LNCaP clone FGC (cell line): Measurements from ENCODE around the gene APOL4.
"Not testable (repeated sequence)": the region's sequence is repeated elsewhere in the genome, so short reads cannot be mapped to it uniquely, and the experiment has no call there.

ENCODE experiments used
- DNase-seq: peaks from one replicate; pipeline ENCODE4 v3.0.0-alpha.2; 2011; ENCODE audit warnings: low read depth
- H3K4me3 ChIP-seq: 2 replicates; pipeline ENCODE4 v1.5.1; 2011; ENCODE audit warnings: mild to moderate bottlenecking, low read depth, low read length, control low read depth
- TF ChIP-seq, protein P1 (sequence below): IDR thresholded peaks from 2 replicates; pipeline ENCODE4 v1.5.1; 2012; ENCODE audit warnings: mild to moderate bottlenecking; ENCODE audit not compliant: control insufficient read depth, insufficient read depth; ENCODE audit errors: extremely low read depth

APOL4 gene

DNA sequence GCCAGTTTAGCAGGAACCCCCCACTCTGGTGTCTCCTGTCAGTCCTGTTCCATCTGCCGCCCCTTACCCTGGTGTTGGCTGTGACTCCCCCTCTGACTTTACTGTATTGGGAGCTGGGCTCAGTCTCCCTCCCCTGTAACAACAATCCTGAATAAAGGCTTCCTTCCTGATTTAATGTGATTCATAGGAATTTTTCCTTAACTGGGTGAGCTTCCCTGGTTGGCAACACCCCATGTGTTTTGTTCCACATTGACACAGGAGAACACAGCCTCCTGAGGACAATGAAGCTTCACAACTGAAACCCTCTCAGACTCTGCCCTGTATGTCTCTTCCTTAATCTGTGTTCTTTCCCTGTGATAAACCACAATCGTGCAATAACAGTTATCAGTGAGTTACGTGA lies 8.4 kb downstream of the APOL4 start:
- TF ChIP-seq, protein P1, sequence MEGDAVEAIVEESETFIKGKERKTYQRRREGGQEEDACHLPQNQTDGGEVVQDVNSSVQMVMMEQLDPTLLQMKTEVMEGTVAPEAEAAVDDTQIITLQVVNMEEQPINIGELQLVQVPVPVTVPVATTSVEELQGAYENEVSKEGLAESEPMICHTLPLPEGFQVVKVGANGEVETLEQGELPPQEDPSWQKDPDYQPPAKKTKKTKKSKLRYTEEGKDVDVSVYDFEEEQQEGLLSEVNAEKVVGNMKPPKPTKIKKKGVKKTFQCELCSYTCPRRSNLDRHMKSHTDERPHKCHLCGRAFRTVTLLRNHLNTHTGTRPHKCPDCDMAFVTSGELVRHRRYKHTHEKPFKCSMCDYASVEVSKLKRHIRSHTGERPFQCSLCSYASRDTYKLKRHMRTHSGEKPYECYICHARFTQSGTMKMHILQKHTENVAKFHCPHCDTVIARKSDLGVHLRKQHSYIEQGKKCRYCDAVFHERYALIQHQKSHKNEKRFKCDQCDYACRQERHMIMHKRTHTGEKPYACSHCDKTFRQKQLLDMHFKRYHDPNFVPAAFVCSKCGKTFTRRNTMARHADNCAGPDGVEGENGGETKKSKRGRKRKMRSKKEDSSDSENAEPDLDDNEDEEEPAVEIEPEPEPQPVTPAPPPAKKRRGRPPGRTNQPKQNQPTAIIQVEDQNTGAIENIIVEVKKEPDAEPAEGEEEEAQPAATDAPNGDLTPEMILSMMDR, result no peak
- no peak overlapping the region for H3K4me3 ChIP-seq
- DNase-seq, result no peak

DNA sequence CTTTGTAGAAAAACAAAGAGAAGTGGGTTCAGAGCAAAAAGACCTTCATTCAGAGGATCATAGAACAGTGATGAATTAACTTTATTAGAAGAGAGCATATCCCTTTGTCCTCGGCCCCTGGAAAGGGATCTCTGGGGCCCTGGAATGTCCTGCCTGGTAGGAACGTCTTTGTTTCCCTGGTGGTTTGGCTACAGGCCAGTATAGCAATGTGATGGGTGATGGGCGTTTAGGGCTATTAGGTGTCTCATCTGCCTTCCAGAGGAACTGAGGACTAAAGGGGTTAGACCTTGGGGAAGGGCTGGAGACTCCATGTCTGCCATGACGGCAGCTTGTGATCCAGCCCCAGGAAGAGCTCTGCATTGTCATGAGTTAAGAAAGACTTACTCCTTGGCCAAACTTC lies 9.1 kb downstream of the APOL4 start:
- TF ChIP-seq, protein P1, result no peak
- DNase-seq, result no peak
- no peak overlapping the region for H3K4me3 ChIP-seq

DNA sequence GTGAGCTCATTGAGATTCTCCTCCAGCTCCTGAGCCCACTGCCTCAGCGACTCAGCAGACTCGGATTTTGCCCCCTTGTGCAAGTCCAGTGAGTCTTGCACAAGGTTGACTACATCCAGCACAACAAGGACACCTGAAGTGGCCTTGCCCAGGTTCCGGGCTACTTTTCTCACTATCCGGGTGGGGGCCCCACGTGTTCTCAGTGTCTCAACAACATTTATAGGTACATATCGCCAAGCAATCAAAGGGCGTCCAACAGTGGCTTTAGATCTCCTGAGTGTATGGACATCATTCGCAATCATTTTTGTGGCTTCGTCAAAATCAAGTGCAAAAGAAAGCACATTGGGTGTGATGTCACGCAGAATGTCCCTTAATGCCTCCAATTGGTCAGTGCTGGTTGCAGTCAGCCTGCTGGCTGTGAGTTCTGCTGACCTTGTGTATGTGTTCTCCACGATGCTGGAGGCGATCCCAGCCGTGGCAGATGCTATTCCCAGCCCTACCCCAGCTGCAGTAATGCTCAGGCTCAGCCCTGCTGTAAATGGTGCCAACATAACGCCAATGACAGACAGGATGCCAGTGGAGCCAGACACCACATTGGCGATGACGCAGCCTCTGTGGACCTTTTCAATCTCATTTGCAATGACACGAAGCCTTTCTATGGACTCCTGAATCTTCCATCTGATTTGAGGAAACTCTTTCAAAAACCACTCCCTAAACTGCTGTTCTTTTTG lies 10.3 kb downstream of the APOL4 start:
- no peak overlapping the region for H3K4me3 ChIP-seq
- TF ChIP-seq, protein P1, result no peak
- no peak for DNase-seq

DNA sequence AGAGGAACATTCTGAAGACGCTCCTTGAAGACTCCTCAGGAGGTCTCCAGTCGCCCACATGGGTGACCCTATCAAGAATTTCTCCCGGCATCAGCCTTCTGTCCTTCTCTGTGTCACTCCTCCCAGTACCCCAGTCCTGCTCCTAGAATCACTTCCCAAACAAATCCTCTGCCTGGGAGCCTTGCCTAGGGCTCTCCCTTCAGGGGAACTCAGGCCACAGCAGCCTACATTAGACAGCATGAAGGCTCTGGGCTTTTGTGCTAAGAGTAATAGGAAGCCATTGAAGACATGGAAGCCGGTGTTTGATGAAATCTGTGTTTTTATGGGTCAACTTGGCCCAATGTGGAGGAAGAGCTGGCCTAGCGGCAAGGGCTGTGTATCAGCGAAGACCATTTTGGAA lies 13.7 kb downstream of the APOL4 start:
- not testable (repeated sequence) for DNase-seq, H3K4me3 ChIP-seq

DNA sequence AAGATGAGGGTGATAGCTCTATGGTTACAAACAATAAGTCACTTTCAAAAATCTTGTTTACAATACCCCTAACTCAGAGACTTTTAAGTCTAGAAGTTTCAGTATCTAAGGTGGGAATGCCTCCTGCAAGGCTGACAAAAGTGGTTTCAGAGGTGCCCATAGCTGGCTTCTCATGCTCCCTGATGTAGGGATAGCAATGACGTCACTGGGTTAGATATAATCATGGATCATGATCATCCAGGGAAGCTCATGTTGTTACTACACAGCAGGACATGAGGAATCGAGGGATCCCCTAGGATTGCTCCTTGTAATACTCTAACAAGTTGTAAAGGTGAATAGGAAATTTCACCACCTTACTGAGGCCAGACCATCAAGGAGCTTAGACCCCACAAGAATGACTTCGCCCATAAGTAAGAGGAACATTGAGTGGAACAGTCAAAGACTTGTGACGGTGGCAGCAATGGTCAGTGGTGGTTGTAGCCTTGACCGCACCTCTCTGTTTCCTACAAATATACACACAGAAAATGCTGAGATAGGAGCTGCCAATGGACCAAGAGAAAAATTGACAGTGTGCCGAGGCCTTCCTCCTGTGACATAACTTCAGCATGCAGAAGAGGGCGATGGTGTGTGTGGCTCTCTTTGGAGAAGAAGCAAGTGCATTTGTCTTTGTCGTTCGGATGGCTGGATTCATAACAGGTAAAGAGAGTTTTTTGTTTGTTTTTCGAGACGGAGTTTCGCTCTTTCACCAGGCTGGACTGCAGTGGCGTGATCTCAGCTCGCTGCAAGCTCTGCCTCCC lies 15.6 kb downstream of the APOL4 start:
- no peak for DNase-seq
- H3K4me3 ChIP-seq, result no peak overlapping the region
- TF ChIP-seq, protein P1, result peak; percentile 26; the same call in 1 of the 2 replicates

DNA sequence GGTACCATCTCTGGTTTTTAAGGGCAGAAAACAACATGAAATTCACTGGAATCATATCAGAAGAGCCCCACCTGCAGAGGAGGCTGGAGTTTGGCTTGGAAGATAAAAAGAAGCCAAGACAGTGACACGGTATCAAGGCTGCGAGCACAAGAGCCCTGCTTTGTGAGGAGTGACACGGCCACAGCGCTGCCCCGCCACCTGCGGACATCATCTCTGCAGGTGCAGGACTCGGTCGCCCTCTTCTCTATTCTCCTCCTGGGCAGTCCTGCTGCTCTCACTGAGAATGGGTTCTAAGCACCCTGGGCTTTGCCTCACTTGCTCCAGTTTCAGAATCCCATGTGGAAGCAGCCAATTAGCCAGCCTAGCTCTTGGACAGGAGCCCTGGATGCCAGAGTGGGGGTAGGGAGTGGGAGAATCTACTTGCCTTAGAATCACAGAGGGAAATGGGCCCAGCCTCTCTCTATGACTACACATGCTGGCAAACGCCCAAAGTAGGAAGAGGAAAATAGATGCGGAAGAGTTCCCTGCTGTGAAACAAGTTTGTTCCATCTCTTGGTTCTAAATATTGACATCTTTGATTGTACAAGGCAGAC lies 17.1 kb downstream of the APOL4 start:
- H3K4me3 ChIP-seq, result no peak overlapping the region
- TF ChIP-seq, protein P1, result no peak
- no peak for DNase-seq

DNA sequence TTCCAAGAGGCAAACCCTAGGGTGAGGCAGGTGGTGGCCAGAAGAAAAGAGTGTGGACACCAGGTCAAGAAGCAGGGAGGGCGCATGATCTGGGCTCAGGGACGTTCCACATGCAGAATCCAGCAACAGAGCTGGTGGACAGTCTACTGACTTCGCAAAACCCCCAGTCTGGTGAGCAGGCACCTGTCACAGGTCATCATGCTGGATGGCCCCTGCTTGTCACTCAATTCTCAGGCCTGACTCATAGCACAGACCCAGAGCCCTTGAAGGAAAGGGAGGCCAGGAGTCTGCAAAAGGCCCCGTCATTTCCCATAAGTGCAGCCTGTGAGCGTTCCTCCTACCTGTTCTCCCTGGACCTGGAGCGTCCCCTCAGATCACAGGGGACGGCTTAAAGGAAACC lies 18.2 kb downstream of the APOL4 start:
- H3K4me3 ChIP-seq, result no peak overlapping the region
- DNase-seq, result no peak
- TF ChIP-seq, protein P1, result no peak
